CD4-positive, CD25-positive, alpha-beta regulatory T cell (primary cell): Measurements from ENCODE around the gene ZNF184. TPM values are rescaled to one million over a fixed set of nuclear protein-coding genes. Genes with fewer than 3 reads are reported as not detected.

Experiments
- ATAC-seq, 2 donors: fragments of 150-1000 bp; cut with Tn5 transposase; one replicate each; pipeline ENCODE4 v1.10.0; 2021; ENCODE audit warnings: low read depth in 2 of 2, moderate number of reproducible peaks in 2 of 2, moderate library complexity in 1 of 2
- DNase-seq, 3 donors: peaks; one replicate each; pipeline versions ENCODE4 v3.0.0 to v3.0.0-alpha.2; 2012 to 2022; ENCODE audit warnings: mixed read lengths in 1 of 3
- H3K27ac ChIP-seq: one replicate; pipeline ENCODE4 v1.7.0; 2013; ENCODE audit warnings: mild to moderate bottlenecking, low read length; ENCODE audit not compliant: insufficient read depth, poor library complexity, severe bottlenecking
- H3K27me3 ChIP-seq: one replicate; pipeline ENCODE4 v1.7.0; 2013; ENCODE audit warnings: low read length; ENCODE audit not compliant: control insufficient read depth, insufficient read depth
- H3K36me3 ChIP-seq: one replicate; pipeline ENCODE4 v1.7.0; 2013; ENCODE audit warnings: mild to moderate bottlenecking, low read length, moderate library complexity; ENCODE audit not compliant: control insufficient read depth, insufficient read depth
- H3K4me1 ChIP-seq: 2 replicates; pipeline ENCODE4 v1.7.0; 2013; ENCODE audit warnings: mild to moderate bottlenecking, low read length; ENCODE audit not compliant: insufficient read depth, control insufficient read depth, poor library complexity, severe bottlenecking
- H3K4me3 ChIP-seq: one replicate; pipeline ENCODE4 v1.7.0; 2013; ENCODE audit warnings: low read depth, mild to moderate bottlenecking, low read length, moderate library complexity
- H3K9me3 ChIP-seq, 2 experiments: 1 replicate in 1 of 2; 2 replicates in 1 of 2; pipeline ENCODE4 v1.7.0; 2013; ENCODE audit warnings: low read length in 2 of 2, mild to moderate bottlenecking in 1 of 2, moderate library complexity in 1 of 2; ENCODE audit not compliant: control insufficient read depth in 2 of 2
- H3K27ac Mint-ChIP-seq, 3 donors: one replicate each; pipeline ENCODE4 v1.8.0; 2020 to 2022; ENCODE audit warnings: mild to moderate bottlenecking in 3 of 3, mixed read lengths in 3 of 3, moderate library complexity in 2 of 3
- H3K27me3 Mint-ChIP-seq: one replicate; pipeline ENCODE4 v1.8.0; 2022; ENCODE audit warnings: mild to moderate bottlenecking, mixed read lengths
- H3K36me3 Mint-ChIP-seq: one replicate; pipeline ENCODE4 v1.8.0; 2020; ENCODE audit warnings: mixed read lengths
- H3K4me1 Mint-ChIP-seq, 4 donors: one replicate each; pipeline ENCODE4 v1.8.0; 2020 to 2022; ENCODE audit warnings: mixed read lengths in 4 of 4, mild to moderate bottlenecking in 1 of 4
- H3K4me3 Mint-ChIP-seq, 4 donors: one replicate each; pipeline ENCODE4 v1.8.0; 2020 to 2022; ENCODE audit warnings: mild to moderate bottlenecking in 4 of 4, mixed read lengths in 4 of 4, moderate library complexity in 3 of 4
- H3K9me3 Mint-ChIP-seq, 7 donors: one replicate each; pipeline ENCODE4 v1.8.0; 2020 to 2022; ENCODE audit warnings: mixed read lengths in 7 of 7, mild to moderate bottlenecking in 3 of 7, moderate library complexity in 2 of 7
- polyA plus RNA-seq, 4 donors: library from polyadenylated mRNA; unstranded; fragments of 300-500 nt; fragmentation: Illumina TruSeq; gene quantifications; one replicate each; pipeline ENCODE4 v1.2.3, GENCODE V29; 2021
- total RNA-seq: library from RNA; stranded (reverse); gene quantifications from one replicate; pipeline ENCODE4 v1.2.3, GENCODE V29; 2022

The ZNF184 gene
- total and polyA plus RNA-seq, 5 donors from 2014 or later = 6.1 to 14.9 (median 9.2) TPM

GRCh38 chr6:27414300-27414699, 58.6 kb downstream of the ZNF184 start:
- Mint-ChIP-seq H3K4me3 (no peak overlapping the region), H3K36me3 (no peaks in the 10 kb centered on the region), H3K27ac (no peak overlapping the region), H3K9me3 (peaks cover 0 to 6% (median 1%) of the 10 kb centered on the region in 7 donors), H3K27me3 (peaks cover 14% of the 10 kb centered on the region), H3K4me1 (no peaks in the 10 kb centered on the region)
- no peak overlapping the region for H3K4me3 ChIP-seq
- no peaks in the 10 kb centered on the region for H3K9me3 ChIP-seq
- H3K36me3 ChIP-seq = no peaks in the 10 kb centered on the region
- H3K27ac ChIP-seq = no peak overlapping the region
- DNase-seq (no peak), ATAC-seq (no peak)
- H3K4me1 ChIP-seq = no peaks in the 10 kb centered on the region
- no peaks in the 10 kb centered on the region for H3K27me3 ChIP-seq

GRCh38 chr6:27407153-27407814, 65.6 kb downstream of the ZNF184 start:
- Histone ChIP-seq H3K9me3 (peaks cover 9 to 18% of the 10 kb centered on the region in 2 experiments), H3K36me3 (no peaks in the 10 kb centered on the region), H3K4me3 (no peak overlapping the region), H3K27ac (no peak overlapping the region), H3K27me3 (no peaks in the 10 kb centered on the region), H3K4me1 (no peaks in the 10 kb centered on the region)
- Mint-ChIP-seq H3K4me1 (peaks cover 0 to 4% (median 0%) of the 10 kb centered on the region in 4 donors), H3K27me3 (peaks cover 8% of the 10 kb centered on the region), H3K4me3 (no peak overlapping the region), H3K36me3 (peaks cover 8% of the 10 kb centered on the region), H3K9me3 (peaks cover 2 to 18% (median 11%) of the 10 kb centered on the region in 7 donors), H3K27ac (no peak overlapping the region)
- no peak for ATAC-seq
- no peak for DNase-seq

GRCh38 chr6:27406085-27406484, 66.8 kb downstream of the ZNF184 start:
- H3K9me3 Mint-ChIP-seq = peaks cover 2 to 27% (median 13%) of the 10 kb centered on the region in 7 donors
- no peak overlapping the region for H3K27ac Mint-ChIP-seq
- DNase-seq (no peak), ATAC-seq (no peak)
- Histone ChIP-seq H3K9me3 (peaks cover 21 to 28% of the 10 kb centered on the region in 2 experiments), H3K27ac (no peak overlapping the region), H3K27me3 (no peaks in the 10 kb centered on the region), H3K36me3 (no peaks in the 10 kb centered on the region), H3K4me1 (no peaks in the 10 kb centered on the region), H3K4me3 (no peak overlapping the region)
- peaks cover 9% of the 10 kb centered on the region for H3K36me3 Mint-ChIP-seq
- peaks cover 8% of the 10 kb centered on the region for H3K27me3 Mint-ChIP-seq
- H3K4me3 Mint-ChIP-seq = no peak overlapping the region
- H3K4me1 Mint-ChIP-seq = peaks cover 0 to 4% (median 0%) of the 10 kb centered on the region in 4 donors

GRCh38 chr6:27400877-27401642, 71.8 kb downstream of the ZNF184 start:
- Mint-ChIP-seq H3K9me3 (peaks cover 9 to 54% (median 24%) of the 10 kb centered on the region in 7 donors), H3K27ac (no peak overlapping the region), H3K27me3 (peaks cover 12% of the 10 kb centered on the region), H3K4me3 (no peak overlapping the region), H3K36me3 (peaks cover 27% of the 10 kb centered on the region), H3K4me1 (peaks cover 0 to 4% (median 0%) of the 10 kb centered on the region in 4 donors)
- DNase-seq (no peak), ATAC-seq (no peak)
- Histone ChIP-seq H3K9me3 (peaks cover 38 to 46% of the 10 kb centered on the region in 2 experiments), H3K36me3 (no peaks in the 10 kb centered on the region), H3K4me3 (no peak overlapping the region), H3K27ac (no peak overlapping the region), H3K27me3 (no peaks in the 10 kb centered on the region), H3K4me1 (no peaks in the 10 kb centered on the region)

Other genes with a start within 250 kb of the ZNF184 start
- gene PRSS16, start 225.4 kb downstream of the ZNF184 start, total RNA-seq = 0.49 TPM
- gene PRSS16, start 225.4 kb downstream of the ZNF184 start, polyA plus RNA-seq = 1 to 10 TPM in 1 of 4 donors, under 1 TPM in 3; 0.19 to 1.7 (median 0.49) TPM
- gene POM121L2, start 160.8 kb downstream of the ZNF184 start, total RNA-seq = not detected
- not detected for gene POM121L2, start 160.8 kb downstream of the ZNF184 start, polyA plus RNA-seq
- gene ZNF391, start 84.3 kb downstream of the ZNF184 start, total RNA-seq = 1.0 TPM
- gene ZNF391, start 84.3 kb downstream of the ZNF184 start, polyA plus RNA-seq = 1 to 10 TPM in 3 of 4 donors, not detected in 1; 1.5 to 1.7 (median 1.5) TPM